RPMI7951 (cell line): ENCODE measurements around the gene SPRR4. TPM values are rescaled to one million over a fixed set of nuclear protein-coding genes. Genes with fewer than 3 reads are reported as not detected.
"Not testable (repeated sequence)": the region's sequence is repeated elsewhere in the genome, so short reads cannot be mapped to it uniquely, and the experiment has no call there.

Source experiments
- DNase-seq: peaks from one replicate; pipeline ENCODE4 v3.0.0-alpha.2; 2012; ENCODE audit warnings: low read depth
- total RNA-seq: library from RNA; depleted of rRNA; stranded (reverse); fragments of >200 nt; shearing (Covaris generic); gene quantifications from 2 replicates; pipeline ENCODE4 v1.2.3, GENCODE V29; 2014

SPRR4 gene
- total RNA-seq, 1 experiment from 2014 or later, result not detected

DNA sequence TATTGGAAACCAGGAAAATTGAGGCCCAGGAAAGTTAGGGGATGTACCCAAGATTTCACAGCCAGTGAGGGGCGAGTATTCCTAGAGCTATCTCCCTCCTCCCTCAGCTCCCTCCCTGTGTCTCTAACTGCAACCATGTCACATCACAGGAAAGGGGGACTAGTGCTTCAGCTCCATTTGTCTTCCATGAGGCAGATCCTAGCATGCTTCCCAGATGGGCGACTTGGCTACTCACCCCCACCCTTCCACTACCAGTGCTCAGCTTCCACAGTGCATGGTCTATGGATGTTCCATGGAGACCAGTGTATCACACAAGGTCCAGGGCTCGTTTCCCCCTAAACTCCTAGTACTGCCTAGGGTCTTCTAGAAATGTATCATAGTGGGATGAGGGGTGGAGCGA, 4.6 kb upstream of the SPRR4 start:
- DNase-seq, result no peak

DNA sequence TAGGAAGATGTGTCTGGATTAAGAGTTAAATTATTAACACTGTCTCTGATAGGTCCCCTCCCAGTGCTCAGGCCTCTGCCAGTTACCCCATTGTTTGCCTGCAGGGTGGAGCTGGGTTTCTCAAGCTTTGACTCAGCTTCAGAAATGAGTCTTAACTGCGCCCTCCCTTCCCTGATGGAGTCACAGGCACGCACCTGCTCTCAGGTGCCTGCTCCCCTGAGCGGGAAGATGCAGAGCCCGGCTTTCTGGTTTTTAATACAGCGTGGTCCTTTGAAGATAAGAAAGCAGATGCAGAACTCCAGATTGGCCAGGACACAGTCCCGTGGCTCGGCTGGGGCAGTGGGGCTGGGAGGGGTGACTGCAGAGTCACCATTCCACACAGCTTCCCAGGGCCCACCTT, 3.2 kb upstream of the SPRR4 start:
- no peak for DNase-seq

DNA sequence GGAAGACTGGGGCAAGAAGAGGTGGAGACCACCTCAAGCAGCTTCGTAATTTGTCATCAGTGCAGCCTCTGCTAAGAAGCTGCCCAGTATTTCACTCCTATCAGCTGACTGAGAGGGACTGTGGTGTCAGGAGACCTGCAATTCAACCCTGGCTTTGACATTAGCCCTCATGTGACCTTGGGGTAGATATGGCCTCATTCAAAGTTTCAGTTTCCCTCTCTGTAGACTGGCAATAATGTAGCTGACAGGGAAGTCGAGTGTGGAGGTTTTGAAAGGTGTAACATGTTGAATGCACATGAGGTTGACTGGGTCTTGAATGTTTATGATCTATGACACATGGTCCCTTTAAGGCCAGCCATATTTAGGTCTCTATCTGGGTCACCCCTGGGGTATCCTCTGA, 2.2 kb upstream of the SPRR4 start:
- DNase-seq, result no peak

DNA sequence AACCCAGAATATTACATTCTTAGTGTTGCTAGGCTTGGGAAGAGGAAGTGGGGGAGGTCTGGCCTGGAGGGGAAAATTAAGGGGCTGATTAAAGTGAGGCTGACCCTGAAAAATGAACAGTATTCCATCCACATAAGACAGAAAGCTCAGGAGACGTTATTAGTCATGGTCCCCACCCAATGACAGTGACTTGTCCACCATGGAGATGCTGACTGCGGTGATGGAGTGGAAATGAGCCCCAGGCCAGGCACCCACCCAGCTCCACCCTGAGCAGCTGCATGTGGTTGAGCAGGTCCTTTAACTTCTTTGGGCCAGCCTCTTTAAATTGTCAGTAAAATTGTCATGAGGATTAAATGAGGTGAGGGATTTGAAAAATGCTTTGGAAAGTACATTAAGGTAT, 1.4 kb upstream of the SPRR4 start:
- DNase-seq, result no peak

DNA sequence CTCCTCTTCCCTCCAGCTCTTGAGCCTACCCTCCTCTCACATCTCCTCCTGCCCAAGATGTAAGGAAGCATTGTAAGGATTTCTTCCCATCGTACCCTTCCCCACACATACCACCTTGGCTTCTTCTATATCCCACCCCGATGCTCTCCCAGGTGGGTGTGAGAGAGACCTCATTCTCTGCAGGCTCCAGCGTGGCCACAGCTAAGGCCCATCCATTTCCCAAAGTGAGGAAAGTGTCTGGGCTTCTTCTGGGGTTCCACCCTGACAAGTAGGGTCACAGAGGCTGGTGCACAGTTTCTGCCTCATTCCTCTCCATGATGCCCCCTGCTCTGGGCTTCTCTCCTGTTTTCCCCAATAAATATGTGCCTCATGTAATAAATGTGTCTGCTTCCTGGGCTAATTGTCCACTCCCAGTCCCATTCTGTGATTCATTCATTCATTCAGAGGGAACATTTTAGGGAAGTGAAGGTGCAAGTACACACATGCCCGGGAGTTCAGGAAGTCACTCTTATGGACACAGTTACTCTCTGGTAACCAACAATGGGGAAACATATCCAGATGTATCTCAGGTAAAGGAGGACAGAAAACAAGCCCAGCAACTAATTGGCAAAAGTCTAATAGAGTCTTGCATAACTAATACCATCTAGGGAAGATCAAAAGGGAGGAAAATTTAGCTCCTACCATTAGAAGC, 1.9 kb downstream of the SPRR4 start:
- no peak for DNase-seq

DNA sequence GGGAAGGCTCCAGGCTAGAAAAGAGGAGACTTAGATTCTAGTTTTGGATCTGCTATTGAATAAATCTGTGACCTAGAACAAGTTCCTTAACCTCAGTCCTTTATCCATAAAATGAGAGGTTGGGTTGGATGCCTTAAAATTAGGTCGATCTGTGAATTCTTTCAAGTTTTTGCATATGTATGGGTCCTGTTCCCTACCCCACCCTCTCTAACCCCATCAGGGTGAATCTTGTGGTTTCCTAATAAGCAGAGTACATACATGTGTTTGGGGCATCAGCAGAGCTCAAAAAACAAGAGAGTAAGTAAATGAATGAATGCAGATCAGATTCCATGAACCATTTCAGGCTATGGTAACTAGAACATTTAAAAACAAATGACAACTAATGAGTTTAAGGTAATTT, 6.2 kb downstream of the SPRR4 start:
- DNase-seq, result no peak

DNA sequence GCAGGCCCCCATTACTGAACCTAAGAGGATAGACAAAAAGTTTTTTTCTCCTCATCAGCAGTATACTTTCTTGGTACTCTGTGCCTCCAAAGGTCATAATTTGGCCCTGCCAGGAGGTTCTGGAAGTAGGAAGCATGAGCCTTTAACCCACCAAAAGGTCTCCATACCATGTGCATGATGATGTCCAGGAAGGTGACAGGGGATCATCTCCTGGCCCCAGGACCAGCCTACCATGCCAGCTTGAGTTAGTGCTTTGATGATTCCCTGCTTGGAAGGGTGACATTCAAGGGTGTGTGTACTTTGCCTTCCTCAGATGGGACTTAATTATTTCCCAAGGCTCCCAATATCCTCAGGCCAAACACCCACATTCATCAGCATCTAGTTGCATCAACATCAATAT, 7.2 kb downstream of the SPRR4 start:
- no peak for DNase-seq

DNA sequence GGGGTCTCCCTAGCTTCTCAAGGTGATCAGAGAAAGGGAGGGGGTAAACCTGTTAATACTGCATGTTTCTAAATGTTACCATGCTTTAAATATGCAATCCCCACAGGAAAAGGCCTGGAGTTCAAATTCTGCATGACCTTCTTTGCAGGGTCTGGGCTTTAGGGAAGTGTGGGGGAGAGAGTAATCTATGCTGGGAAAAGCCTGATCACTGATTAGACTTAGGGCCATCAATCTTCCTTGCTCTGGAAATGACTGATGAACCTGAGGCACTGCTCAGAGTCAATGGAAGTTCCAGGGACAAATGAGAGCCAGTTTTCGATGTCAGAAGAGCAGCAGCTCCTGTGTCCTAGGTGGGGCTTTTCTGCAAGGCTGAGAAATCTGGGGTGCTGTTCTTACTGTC, 10.2 kb downstream of the SPRR4 start:
- DNase-seq, result no peak

DNA sequence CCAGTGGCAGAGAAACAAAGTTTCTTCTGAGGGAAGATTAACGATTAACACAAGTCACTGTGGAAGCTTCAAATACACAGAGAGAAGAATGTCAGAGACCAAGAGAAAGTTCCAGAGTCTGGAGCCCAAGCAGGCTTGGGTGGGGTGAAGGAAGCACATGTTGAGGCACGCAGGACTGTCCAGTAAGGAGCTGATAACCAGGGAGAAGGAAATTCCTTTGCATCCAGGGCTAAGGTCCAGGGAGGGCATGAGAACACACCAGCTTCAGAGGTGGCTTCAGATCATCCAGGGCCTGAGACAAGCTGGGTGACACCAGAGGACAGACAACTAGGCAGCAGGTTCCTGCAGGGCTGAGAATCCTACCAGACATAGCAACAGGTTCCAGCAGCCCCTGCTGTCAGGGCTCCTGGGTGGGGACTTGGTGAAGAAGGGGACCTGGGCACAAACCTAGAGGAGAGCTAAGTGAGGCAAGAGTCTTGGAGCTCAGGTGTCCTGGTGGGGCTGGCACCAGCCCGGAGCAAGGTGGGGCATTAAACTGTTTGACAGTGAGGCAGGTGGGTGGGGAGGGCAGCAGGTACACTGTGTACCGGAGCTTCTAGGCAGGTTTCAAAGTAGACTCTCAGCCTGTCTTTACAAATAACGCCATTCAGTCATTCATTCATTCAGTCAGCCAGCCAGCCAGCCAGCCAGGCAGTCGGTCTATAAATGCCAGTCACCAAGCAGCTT, 10.9 kb downstream of the SPRR4 start:
- no peak for DNase-seq

DNA sequence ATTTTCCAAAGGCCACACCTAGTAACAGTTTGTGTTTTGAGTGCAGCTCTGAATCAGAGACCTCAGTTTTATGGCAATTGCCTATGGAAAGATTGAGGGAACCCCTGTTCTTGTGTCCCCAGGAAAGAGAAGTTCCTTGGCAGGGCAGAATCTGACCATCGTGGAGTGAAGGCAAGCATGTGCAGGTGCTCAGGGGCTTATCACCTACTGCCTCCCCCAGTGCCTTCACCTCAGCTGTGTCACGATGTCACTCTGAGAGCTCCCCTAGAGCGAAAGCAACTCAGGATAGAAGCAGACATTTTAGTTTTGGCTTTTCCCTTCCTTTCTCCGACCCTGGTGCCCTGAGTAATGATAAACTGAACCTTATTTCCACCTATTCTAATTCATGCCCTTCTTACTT, 11.6 kb downstream of the SPRR4 start:
- no peak for DNase-seq

DNA sequence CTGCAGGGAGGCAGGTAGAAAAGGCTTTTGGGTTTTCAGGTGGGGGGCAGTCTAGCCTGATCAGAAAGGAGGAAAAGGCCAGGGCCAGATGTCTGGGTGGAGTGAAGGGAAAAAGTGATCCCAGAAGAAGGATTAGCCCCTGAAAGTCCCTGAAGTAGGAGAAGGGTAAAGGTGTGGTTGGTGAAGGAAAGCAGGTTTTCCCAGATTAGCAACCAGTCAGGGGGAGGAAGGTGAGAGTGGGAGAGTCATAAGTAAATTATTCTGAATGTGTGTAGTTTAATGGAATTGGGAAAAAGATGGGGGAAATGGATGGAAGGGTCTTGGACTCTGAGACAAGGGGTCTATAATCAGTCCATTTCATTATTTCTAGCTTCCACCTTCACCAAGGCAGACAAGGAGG, 12.8 kb downstream of the SPRR4 start:
- DNase-seq, result no peak

DNA sequence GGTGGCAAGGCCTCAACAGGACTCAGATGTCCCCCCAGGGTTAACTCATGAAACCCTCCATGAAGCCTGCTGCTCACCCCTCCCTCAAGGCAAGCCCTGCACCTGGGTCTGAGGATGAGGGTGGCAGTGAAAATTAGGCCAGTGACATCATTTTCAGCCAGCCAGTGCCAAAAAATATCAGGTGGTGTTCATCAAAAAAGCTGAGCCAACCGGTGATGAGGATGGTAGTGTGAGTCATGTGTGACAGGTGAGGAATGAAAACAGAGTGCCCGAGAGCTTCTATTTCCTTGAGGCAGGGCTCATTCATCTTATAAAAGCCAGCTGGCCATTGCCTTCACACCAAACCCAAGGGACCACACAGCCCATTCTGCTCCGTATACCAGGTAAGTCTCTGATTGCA, 13.3 kb downstream of the SPRR4 start, which contains the start of gene SPRR1A:
Gene SPRR1A, plus strand, starts transcription at position 339 of the 400 bp plus-strand sequence. CDS start 1,150 bp downstream, outside the sequence.
- no peak for DNase-seq

DNA sequence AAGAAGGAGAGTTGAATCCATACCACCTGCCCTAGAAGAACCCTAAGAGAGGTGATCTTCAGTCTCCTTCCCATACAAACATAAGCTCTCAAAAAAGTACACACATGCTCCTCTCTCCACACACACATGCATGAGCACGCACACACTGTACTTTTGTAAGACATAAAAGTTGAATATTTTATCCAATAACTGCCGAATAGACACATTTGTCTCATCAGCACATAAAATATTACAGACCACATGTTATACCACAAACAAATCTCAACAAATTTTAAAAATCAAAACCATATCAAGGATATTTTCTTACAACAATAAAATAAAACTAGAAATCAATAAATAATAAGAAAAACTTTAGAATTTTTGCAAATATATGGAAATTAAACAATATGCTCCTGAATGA, 16.1 kb downstream of the SPRR4 start:
- DNase-seq, result no peak

DNA sequence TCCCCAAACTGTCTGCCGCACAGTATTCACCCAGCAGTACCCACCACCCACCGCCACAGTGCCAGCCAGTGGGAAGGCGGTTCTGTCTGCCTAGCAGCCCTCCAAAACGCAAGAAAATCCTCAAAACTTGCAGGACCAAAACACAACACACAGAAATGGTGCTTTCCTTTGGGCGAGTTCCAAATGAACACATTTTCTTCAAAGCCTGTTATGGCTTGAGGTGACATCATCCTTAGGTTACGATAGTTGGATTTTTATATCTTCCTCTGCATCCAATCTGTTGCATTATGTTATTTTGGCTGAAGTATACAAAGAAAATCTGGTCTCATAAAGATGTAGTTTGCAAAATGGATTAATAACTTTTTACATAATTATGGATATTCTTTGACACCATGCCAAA, 22.7 kb downstream of the SPRR4 start:
- DNase-seq, result no peak

DNA sequence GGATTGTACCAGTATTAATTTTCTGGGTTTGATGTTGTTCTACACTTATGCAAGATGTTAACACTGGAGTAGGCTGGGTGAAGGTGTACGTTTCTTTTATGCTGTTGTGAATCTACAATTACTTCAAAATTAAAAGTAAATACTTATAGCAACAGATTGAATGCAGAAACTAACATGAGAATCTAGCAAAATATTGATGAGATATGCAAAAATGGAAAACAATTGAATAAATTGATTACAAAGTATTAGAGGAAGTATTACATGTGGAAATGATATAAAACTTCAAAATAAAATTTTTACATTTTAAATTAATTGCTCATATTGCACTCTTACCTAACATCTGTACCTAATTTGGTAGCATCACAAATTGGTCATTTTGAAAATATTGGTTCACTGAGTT, 25.4 kb downstream of the SPRR4 start:
- DNase-seq, result no peak

DNA sequence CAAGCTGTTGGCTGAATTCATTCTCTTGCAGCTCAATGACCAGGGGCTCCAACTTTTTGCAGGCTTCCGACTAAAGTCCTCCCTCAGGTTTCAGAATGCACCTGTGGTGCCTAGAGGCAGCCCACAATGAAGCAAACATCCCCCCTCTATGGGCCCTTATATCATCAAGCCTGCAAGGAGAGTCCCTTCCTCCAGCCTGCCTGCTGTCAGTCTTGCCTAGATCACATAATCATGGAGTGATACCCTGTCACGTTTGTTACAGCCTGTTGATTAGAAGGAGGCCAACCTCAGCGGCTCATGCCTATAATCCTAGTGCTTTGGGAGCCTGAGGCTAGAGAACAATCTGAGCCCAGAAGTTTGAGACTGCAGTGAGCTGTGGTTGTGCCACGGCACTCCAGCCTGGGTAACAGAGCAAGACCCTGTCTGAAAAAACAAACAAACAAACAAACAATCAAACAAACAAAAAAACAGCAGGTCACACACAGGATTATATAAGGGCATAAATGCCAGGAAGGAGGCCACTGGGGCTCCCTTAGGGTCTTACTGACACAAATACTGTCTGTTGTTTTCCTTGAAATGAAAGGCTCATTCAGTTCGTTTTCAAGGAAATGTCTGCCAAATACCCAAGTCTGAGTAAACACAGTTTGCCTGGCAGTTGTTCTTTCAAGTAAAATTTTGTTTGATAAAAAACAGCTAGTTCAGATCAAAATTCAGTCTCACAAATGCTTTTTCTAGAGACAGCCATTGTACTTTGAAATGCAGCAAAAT, 26.4 kb downstream of the SPRR4 start:
- DNase-seq, result no peak

DNA sequence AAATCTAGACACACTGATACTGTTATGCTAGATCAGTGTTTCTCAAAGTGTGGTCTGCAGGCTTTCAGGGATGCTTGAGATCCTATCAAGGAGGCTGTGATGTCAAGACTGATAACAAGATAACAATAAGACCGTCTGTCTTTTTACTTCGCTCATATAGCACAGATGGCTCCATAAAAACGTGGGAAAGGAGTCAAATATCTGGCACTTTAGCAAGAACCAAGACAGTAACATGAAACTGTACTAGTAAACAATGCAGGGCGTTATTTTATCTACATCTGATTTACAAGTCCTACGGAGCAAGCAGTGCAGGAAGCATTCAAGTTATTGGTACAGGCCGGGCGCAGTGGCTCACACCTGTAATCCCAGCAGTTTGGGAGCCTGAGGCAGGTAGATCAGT, 27.5 kb downstream of the SPRR4 start:
- no peak for DNase-seq

DNA sequence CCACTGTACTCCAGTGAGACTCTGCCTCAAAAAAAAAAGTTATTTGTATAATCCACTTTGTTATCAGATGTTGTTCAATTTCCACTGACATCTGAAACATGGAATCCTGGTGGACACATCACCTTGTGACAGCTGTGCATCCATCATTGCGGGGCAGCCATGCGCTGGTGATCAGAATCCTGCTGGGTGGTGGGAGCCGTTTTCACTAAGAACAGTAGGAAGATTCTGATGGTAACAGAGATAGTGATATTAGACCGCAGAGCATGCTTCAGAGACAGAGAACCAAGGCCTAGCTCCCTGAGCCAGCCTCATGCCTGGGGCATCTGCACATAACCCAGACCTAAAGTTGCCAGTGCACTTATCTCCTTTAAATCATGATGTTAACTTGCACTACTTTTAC, 28.0 kb downstream of the SPRR4 start:
- DNase-seq, result no peak

DNA sequence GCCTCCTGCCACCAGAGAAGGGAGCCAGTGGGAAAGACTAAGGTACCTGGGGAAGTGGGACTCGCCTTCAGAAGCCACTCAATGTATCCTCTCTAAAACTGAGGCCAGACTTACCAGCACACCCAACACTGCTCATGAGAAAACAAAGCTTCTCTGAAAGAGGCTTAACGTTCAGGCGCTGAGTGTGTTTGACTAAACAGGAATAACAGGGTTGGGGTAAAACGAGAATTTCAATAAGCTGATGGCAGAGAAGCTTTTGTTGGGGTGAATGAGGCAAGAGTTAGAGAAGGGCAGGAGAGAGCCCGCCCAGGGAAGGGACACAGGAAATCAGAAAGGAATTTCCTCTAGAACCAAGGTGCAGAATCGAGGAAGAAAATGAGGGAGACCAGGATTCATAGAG, 29.4 kb downstream of the SPRR4 start:
- DNase-seq, result no peak

DNA sequence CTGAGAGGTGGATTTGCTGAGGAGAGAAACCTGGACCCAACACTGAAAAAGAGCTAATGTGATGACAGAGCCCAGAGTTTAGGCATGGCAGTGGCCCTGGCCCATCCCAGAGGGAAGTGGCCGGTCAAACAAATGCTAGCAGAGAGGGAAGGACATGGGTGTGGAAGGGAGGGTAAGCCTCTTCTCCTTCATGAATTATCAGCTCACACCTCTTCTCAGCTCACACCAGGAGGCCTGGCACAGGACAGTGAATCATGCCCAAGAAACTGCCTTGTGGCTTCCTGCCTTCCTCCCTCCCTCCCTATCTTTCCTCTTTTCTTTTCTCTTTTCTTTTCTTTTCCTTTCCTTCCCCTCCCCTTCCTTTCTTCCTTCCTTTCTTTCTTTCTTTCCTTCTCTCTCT, 29.8 kb downstream of the SPRR4 start:
- no peak for DNase-seq

DNA sequence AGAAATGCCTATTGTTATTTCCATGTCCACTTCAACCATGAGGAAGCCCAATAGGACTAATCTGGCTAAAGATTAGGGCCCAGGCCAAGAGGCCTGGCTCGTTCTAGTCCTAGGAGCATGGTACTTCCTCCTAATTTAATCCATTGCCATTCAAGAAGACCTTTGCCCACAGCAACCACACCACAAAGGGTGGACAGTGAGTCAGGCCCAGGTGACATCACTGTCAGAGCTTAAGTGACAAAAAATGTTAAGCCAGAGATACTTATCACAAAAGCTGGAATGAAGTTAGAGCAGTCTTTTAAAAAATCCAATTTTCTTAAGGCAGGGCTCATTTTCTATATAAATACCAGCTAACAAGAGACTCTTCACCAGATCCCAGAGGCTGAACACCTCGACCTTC, 30.9 kb downstream of the SPRR4 start, which contains the start of gene SPRR3:
Gene SPRR3, plus strand, starts transcription at position 368 of the 400 bp plus-strand sequence. CDS start 1,272 bp downstream, outside the sequence.
- DNase-seq, result no peak

DNA sequence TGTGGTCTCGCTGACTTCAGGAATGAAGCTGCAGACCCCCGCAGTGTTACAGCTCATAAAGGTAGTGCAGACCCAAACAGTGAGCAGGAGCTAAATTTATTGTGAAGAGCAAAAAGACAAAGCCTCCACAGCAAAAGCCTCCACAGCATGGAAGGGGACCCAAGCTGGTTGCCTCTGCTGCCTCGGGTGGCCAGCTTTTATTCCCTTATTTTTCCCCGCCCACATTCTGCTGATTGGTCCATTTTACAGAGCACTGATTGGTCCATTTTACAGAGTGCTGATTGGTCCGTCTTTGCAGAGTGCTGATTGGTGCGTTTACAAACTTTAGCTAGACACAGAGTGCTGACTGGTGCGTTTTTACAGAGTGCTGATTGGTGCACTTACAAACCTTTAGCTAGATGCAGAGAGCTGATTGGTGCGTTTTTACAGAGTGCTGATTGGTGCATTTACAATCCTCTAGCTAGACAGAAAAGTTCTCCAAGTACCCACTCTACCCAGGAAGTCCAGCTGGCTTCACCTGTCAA, 40.8 kb downstream of the SPRR4 start:
- DNase-seq, result not testable (repeated sequence)
